ENCODE results near the gene SLC15A4. TPM values are rescaled to one million over a fixed set of nuclear protein-coding genes. Genes with fewer than 3 reads are reported as not detected.

SLC15A4 gene
- 42.8 TPM for total RNA-seq (2013)
- polyA plus RNA-seq, result 10 to 100 TPM in 2 of 3 donors, 1 to 10 TPM in 1; 5.4 to 46.6 (median 14.8) TPM
- polyA minus RNA-seq, result 40.3 and 61.2 TPM in 2 replicates
- total RNA-seq, result 22.4 to 63.7 (median 39.6) reads per million in 11 experiments

DNA sequence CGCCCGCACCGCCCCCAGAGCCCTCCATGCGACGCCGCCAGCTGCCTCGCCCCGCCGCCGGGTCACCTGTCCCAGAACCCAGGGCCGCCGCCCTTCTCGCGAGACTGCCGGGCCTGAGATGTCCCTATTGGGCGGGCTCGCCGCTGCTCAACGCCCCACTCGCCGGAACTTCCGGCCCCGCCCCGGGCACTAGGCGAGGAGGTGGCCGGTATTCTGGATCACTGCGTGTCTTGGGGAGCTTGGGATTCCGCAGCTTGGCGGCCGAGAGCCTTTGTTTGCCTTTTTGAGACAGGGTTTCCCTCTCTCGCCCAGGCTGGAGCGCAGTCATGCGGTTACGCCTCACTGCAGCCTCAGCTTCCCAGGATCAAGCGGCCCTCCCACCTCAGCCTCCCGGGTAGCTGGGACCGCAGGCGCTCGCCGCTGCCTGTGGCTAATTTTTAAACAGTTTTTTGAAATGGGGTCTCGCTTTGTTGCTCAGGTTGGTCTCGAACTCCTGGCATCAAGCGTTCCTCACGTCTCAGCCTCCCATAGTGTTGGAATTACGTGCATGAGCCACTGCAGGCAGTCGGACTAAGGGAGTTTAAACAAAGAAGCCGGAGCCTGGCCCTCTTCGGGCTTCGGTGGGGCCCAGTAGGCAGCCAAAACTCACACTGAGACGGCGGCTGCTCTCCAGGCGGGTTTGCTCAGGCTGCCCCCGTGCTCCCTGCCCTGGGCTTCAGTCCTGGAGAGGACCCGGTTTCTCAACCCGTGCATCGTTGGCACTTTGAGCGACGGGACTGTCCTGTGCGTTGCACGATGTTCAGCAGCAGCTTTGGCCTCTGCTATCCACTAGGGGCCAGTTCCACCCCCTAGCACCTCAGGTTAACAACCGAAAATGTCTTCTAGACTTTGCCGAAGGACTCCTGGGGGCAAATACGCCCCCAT, at the start of gene SLC15A4:
Gene SLC15A4, minus strand, starts transcription at position 43 of the 924 bp plus-strand sequence. Its CDS starts 15 bp downstream, at position 28.
- Mint-ChIP-seq H3K36me3 (peaks cover 18% of the 10 kb centered on the region in 2 donors), H3K9me3 (no peaks in the 10 kb centered on the region), H3K4me3 (peak within 1 kb of the TSS; percentile 86 to 90), H3K27ac (peak within 1 kb of the TSS; percentile 86 to 96 (median 93)), H3K27me3 (ENCODE audit: low read depth in 3 of 3) (peaks cover 0 to 2% (median 1%) of the 10 kb centered on the region in 3 donors), H3K4me1 (peaks cover 49% of the 10 kb centered on the region)
- TF ChIP-seq CTCF (IDR thresholded peaks at IDR 0.05), result no peak
- intact Hi-C loops (cut with micrococcal nuclease), result loop anchor here (5.0 kb wide), 3 partner anchors 33 to 52 kb away; no protein-coding TSS in a partner anchor
- H3K9ac ChIP-seq (ENCODE audit: insufficient read depth, low read length, poor library complexity, severe bottlenecking), result peak within 1 kb of the TSS; percentile 87
- DNase-seq, result peak; percentile 88 to 91 (median 89)
- no peaks in the 10 kb centered on the region for H3K36me3 ChIP-seq (replicated peaks in 1 of 2; ENCODE audit: control insufficient read depth in 1 of 2, insufficient read depth in 2 of 2, low read length in 2 of 2)
- H3K9me3 ChIP-seq (replicated peaks in 1 of 2; ENCODE audit: control insufficient read depth in 1 of 2, insufficient read depth in 1 of 2, low read length in 2 of 2), result no peaks in the 10 kb centered on the region
- H3K79me2 ChIP-seq (ENCODE audit: insufficient read depth, low read length), result peaks cover 53% of the 10 kb centered on the region
- 6% methylated on average over 61 of the region's 63 CpGs for WGBS (ENCODE audit: insufficient coverage)
- H3K27ac ChIP-seq (ENCODE audit: low read depth in 1 of 2, low read length in 2 of 2), result peak within 1 kb of the TSS; percentile 85 to 91
- H3K4me3 ChIP-seq (replicated peaks in 1 of 3; ENCODE audit: low read depth in 2 of 3, low read length in 3 of 3), result peak within 1 kb of the TSS; percentile 60 to 82 (median 71)
- peak within 1 kb of the TSS; percentile 97 for H3K4me2 ChIP-seq (replicated peaks; ENCODE audit: extremely low read depth, low read length, poor library complexity, severe bottlenecking)
- H3K4me1 ChIP-seq (ENCODE audit: control insufficient read depth in 1 of 2, insufficient read depth in 2 of 2, low read length in 2 of 2), result peaks cover 59 to 60% of the 10 kb centered on the region in 2 donors
- H2AFZ ChIP-seq (ENCODE audit: insufficient read depth, low read depth, low read length, poor library complexity, severe bottlenecking), result peak within 1 kb of the TSS; percentile 91
- no peaks in the 10 kb centered on the region for H3K27me3 ChIP-seq (ENCODE audit: control insufficient read depth in 2 of 2, insufficient read depth in 2 of 2, low read length in 2 of 2)
- peaks cover 10% of the 10 kb centered on the region for H4K20me1 ChIP-seq (ENCODE audit: insufficient read depth, low read length)

DNA sequence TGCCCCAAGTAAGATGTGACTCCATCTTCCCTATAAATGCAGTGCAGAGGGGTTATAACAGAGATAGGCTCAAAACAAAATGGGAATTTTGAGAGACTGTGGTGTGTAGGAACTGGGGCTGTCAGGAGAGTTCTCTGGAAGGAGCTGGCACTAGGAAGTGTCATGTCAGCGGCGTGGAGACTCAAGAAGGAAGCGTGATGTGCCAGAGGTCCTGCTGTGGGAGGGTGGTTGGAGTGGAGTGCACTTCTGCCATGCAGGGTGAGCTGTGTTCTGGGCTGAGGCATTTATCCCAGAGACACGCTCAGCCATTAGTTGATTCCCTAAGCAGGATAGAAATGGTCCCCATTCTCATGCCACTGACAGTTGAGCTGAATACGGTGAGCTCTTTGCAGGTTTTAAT, 48.5 kb upstream of the SLC15A4 start:
- Histone ChIP-seq H3K4me1 (ENCODE audit: control insufficient read depth in 1 of 2, insufficient read depth in 2 of 2, low read length in 2 of 2) (no peaks in the 10 kb centered on the region), H3K9ac (ENCODE audit: insufficient read depth, low read length, poor library complexity, severe bottlenecking) (no peak overlapping the region), H3K4me3 (replicated peaks in 1 of 3; ENCODE audit: low read depth in 2 of 3, low read length in 3 of 3) (no peak overlapping the region), H3K36me3 (replicated peaks in 1 of 2; ENCODE audit: control insufficient read depth in 1 of 2, insufficient read depth in 2 of 2, low read length in 2 of 2) (peaks cover 24 to 59% of the 10 kb centered on the region in 2 donors), H3K4me2 (replicated peaks; ENCODE audit: extremely low read depth, low read length, poor library complexity, severe bottlenecking) (no peak overlapping the region), H3K9me3 (replicated peaks in 1 of 2; ENCODE audit: control insufficient read depth in 1 of 2, insufficient read depth in 1 of 2, low read length in 2 of 2) (peaks cover 14 to 18% of the 10 kb centered on the region in 2 donors), H3K79me2 (ENCODE audit: insufficient read depth, low read length) (peaks cover 81% of the 10 kb centered on the region), H4K20me1 (ENCODE audit: insufficient read depth, low read length) (peaks cover 98% of the 10 kb centered on the region), H3K27ac (ENCODE audit: low read depth in 1 of 2, low read length in 2 of 2) (peak overlapping the region in 1 of 2 donors; percentile 12), H3K27me3 (ENCODE audit: control insufficient read depth in 2 of 2, insufficient read depth in 2 of 2, low read length in 2 of 2) (no peaks in the 10 kb centered on the region), H2AFZ (ENCODE audit: insufficient read depth, low read depth, low read length, poor library complexity, severe bottlenecking) (no peak overlapping the region)
- intact Hi-C loops (cut with micrococcal nuclease), result no loop called here
- Mint-ChIP-seq H3K9me3 (peaks cover 7 to 25% (median 18%) of the 10 kb centered on the region in 7 donors), H3K4me1 (peaks cover 10% of the 10 kb centered on the region), H3K27me3 (ENCODE audit: low read depth in 3 of 3) (peaks cover 2% of the 10 kb centered on the region in 3 donors), H3K27ac (peak overlapping the region in 2 of 7 donors; percentile 13 to 43), H3K36me3 (peaks cover 54 to 74% of the 10 kb centered on the region in 2 donors), H3K4me3 (no peak overlapping the region)
- TF ChIP-seq CTCF (IDR thresholded peaks at IDR 0.05), result no peak
- DNase-seq, result no peak
- 81% methylated on average over 4 of the region's 5 CpGs for WGBS (ENCODE audit: insufficient coverage)

Data from CD14-positive monocyte (primary cell).